Loucy (cell line): ENCODE data around the gene PLD5.

Experiments
- EZH2phosphoT487 ChIP-seq: fragments of 200-600 bp; IDR thresholded peaks from 2 replicates; pipeline ENCODE4 v1.6.1; 2018; ENCODE audit warnings: antibody characterized with exemption, mild to moderate bottlenecking, moderate library complexity, borderline replicate concordance
- TF ChIP-seq, protein P1 (sequence below): fragments of 200-600 bp; sonication (generic); conservative IDR thresholded peaks from 2 replicates; pipeline ENCODE4 v1.5.1; 2014; ENCODE audit warnings: mild to moderate bottlenecking, antibody characterized with exemption, low read length

DNA sequence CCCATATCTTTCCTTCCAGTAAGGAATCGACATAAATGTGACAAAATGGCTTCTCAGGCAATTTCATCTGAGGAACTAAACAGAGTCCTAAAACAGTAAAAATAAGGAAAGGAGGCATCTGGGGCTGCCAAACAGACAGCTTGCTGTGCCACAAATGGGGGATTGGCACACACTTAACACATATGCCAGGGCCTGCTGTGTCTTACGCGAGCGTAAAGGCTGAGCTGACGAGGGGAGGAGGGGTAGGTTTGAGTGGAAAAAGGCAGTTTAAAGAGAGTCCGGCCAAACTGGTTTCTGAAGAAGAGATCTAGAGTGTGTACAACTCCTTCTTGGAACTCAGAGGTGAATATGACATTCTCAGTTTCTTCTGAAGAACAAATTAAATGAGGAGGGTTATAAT is 281.5 kb downstream of the PLD5 start:
- TF ChIP-seq, protein P1, sequence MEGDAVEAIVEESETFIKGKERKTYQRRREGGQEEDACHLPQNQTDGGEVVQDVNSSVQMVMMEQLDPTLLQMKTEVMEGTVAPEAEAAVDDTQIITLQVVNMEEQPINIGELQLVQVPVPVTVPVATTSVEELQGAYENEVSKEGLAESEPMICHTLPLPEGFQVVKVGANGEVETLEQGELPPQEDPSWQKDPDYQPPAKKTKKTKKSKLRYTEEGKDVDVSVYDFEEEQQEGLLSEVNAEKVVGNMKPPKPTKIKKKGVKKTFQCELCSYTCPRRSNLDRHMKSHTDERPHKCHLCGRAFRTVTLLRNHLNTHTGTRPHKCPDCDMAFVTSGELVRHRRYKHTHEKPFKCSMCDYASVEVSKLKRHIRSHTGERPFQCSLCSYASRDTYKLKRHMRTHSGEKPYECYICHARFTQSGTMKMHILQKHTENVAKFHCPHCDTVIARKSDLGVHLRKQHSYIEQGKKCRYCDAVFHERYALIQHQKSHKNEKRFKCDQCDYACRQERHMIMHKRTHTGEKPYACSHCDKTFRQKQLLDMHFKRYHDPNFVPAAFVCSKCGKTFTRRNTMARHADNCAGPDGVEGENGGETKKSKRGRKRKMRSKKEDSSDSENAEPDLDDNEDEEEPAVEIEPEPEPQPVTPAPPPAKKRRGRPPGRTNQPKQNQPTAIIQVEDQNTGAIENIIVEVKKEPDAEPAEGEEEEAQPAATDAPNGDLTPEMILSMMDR: no peak
- TF ChIP-seq EZH2phosphoT487: no peak
